Ecto neural progenitor cell (in vitro differentiated cells): Measurements from ENCODE around the gene SP4.
A peak's percentile ranks its signal among the peaks of the same experiment; 100 is the strongest.
"Not testable (repeated sequence)": the region's sequence is repeated elsewhere in the genome, so short reads cannot be mapped to it uniquely, and the experiment has no call there.

Experiments used
- DNase-seq: peaks from one replicate; pipeline ENCODE4 v3.0.0-alpha.2; 2018; ENCODE audit warnings: low spot score

Gene SP4

DNA sequence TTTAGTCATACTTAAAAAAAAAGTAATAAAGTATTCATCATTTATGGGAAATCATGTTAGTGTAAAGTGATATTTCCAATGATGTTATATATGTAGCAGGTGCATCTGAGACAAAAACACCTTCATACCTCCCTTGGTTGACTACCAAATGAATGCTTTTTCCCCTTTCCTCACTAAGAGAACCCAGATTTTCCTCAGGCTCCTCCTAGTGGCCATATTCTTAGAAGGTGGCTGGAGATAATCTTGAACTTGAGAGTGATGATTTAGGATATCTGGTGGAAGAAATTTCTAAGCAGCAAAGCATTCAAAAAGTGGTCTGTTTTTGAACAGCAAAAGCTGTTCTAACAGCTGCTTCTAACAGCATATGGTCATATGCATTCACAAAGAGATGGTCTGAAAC lies 98.1 kb downstream of the SP4 start:
- DNase-seq: no peak

DNA sequence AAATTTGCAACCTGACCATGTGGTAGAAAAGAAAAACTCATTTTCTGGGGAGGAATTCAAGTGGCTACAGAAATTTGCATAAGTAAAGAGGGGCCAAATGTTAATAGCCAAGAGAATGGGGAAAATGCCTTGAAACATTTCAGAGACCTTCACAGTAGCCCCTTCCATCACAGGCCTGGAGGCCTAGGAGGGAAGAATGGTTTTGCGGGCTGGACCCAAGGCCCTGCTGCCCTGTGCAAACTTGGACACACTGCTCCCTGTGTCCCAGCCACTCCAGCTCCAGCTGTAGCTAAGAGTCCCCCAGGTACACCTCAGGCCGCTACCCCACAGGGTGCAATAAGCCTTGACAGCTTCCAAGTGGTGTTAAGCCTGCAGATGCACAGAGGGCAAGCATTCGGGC lies 98.6 kb downstream of the SP4 start:
- no peak for DNase-seq

DNA sequence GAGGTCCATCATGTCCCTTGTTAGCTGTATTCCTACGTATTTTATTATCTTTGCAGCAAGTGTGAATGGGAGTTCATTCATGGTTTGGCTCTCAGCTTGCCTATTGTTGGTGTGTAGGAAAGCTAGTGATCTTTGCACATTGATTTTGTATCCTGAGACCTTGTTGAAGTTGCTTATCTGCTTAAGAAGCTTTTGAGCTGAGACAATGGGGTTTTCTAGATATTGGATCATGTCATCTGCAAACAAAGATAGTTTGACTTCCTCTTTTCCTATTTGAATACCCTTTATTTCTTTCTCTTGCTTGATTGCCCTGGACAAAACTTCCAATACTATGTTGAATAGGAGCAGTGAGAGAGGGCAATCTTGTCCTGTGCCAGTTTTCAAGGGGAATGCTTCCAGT lies 104.6 kb downstream of the SP4 start:
- not testable (repeated sequence) for DNase-seq

DNA sequence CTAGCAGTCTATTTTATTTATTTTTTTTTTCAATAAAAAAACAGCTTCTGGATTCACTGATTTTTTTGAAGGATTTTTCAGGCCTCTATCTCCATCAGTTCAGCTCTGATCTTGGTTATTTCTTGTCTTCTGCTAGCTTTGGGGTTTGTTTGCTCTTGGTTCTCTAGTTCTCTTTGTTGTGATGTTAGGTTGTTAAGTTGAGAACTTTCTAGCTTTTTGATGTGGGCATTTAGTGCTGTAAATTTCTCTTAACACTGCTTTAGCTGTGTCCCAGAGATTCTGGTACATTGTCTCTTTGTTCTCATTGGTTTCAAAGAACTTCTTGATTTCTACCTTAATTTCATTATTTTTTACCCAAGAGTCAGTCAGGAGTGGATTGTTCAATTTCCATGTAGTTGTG lies 105.8 kb downstream of the SP4 start:
- not testable (repeated sequence) for DNase-seq

DNA sequence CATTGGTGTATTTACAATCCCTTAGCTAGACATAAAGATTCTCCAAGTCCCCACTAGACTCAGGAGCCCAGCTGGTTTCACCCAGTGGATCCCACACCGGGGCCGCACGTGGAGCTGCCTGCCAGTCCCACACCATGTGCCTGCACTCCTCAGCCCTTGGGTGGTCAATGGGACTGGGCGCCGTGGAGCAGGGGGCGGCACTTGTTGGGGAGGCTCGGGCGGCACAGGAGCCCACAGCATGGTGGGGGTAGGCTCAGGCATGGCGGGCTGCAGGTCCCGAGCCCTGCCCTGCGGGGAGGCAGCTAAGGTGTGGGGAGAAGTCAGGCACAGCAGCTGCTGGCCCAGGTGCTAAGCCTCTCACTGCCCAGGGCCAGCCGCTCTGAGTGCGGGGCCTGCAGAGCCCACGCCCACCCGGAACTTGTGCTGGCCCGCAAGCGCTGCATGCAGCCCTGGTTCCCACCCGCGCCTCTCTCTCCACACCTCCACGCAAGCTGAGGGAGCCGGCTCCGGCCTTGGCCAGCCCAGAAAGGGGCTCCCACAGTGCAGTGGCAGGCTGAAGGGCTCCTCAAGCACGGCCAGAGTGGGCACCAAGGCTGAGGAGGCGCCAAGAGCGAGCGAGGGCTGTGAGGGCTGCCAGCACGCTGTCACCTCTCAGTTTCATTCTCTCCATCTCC lies 108.7 kb downstream of the SP4 start:
- DNase-seq: not testable (repeated sequence)

DNA sequence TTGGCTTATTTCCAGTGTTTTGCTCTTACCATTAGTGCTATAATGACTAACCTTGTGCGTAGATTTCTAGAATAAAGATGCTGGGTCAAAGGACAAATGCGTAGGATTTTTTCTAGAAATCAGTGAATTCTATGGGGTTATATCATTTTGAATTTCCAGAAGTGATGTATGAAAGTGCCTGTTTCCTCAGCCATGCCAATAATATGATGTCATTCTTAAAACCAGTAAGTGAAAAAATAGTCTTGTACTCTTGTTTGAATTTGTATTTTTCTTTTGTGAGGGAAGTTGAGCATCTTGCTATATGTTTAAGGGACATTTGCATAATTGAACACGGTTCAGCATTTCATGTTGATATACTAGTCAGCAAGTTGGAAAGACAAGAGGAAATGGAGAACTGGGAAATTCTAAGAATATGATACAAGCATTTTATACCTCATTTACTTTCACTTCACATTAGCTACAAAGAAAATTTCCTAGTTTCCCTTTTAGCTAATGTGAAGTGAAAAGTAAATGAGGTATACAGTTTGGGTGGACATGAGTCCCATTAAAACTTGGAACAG lies 111.1 kb downstream of the SP4 start:
- no peak for DNase-seq

DNA sequence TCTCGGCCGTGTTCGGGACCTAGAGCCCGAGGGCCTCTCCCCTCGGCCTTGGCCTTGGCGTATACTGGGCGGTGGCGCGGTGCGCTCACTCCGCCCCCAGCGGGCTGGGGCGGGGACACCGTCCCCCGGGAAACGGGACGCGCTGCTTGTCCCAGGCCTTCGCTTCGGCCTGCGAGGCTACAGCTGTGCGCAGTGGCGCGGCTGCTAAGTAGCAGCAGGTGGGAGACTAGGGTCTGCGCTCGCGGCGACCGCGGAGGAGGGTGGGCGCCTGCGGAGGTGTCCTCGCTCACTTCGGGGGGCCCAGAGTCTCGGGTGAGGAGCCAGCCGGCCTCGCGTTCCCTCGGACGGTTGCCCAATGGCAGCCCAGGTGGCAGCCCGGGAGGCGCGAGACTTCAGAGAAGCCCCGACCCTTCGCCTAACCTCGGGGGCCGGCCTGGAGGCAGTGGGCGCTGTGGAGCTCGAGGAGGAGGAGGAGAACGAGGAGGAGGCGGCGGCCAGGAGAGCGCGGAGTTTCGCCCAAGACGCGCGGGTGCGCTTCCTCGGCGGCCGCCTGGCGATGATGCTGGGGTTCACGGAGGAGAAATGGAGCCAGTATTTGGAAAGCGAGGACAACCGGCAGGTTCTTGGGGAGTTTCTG lies 115.1 kb downstream of the SP4 start, which contains the start of gene DNAH11:
Gene DNAH11, plus strand, starts transcription at position 149 of the 637 bp plus-strand sequence. Its CDS starts 207 bp downstream, at position 356.
- DNase-seq: peak; percentile 79

DNA sequence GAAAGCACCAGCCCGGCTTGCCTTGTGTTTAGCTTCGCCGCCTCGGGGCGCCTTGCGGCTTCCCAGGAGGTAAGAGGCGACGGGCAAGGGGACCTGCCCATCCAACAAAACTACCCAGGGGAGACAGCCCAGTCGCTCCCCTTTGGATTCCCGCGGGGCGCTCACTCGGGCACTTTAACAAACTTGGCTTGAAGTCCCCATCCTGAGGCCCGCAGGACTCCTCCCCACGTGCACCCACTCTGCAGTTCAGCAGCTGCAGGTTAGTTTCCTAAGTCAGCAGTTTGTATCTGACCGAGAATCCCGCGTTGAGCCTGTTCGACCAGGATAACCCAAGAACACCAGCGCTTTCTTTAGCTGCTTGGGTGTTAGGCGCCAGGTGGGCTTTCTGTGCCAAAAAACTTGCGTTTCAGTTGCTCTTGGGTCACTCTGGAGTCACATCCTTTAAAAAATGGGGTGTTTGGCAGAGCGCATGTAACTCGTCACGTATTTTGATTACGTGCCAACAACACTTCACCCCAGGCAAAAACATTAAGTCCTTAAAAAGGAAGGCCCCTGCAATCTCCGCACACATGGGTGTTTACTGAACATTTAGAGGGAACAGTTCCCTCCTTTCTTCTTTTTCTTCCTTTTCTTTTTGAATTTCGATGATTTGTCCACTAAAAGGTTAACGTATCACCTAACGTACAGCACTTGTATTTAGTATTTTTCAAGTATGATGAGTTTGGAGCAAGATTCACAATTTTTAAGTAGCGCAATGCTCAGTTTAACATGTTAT lies 115.8 kb downstream of the SP4 start:
- DNase-seq: no peak

DNA sequence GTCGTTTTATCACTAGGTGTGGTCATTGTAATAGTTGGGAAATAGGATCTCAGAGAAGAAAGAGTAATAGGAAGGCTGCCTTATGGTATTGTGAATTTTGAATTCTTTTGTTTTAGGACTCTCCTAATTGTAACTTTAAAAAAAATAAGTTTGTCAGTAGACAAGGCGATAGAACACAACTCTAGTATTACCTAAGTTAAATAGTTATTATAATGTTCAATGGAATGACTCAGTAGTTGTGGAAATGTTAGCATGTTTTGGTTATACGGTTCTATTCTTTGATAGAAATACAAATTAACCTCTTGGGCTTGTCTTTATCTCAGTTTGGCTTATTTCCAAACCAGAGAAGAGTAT lies 116.4 kb downstream of the SP4 start:
- no peak for DNase-seq

DNA sequence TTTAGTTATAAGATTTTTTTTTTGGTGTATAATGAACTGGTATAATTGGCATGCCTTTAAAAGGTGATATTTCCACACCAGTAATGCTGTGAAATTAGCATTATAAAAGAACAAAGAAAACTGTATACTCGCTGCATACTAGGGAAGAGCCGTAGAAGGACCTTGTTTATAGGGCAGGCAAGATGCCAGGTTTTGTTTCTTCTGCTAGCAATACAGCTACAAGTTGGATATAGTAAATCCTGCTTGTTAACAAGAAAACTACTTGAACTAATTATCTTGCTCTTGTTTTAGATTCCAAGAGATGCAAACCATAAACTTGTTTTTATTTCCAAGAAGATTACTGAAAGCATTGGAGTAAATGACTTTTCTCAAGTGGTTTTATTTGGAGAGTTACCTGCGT lies 116.8 kb downstream of the SP4 start:
- DNase-seq: no peak

DNA sequence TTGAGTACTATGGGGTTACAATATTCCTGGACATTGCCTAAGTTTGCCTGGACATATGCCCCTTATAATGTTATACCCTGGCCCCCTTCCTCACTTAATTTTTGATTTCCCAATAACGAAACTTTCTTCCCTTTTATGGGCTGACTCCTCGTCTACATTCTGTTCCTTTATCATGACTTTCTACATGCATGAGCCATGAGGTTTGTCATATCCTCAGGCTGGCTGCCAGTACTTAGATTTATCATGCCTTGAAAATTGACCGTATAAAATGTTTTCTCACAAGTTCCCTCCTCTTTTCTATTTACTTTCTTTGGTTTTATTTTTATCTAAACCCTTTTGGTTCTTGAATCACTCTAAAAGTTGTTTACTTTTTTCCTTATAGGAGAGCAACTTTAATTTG lies 119.6 kb downstream of the SP4 start:
- no peak for DNase-seq

DNA sequence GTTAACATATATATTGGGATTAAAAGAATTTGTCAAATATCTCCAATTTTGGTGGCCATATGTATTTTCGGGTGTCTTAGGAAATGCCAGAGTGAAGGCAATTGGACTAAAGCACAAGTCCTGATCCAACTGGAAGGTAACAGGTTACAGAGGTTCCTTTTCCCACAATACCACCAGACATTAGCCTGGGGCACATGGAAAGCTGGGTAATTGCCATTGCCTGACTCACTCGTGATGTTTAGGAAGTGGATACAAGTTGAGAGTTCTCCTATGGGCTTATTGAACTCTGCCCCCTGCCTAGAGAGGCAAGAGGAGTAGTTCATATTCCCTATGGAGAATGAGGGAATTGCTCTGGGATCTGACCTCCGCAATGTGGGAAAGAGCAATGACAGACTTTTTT lies 120.6 kb downstream of the SP4 start:
- DNase-seq: no peak

DNA sequence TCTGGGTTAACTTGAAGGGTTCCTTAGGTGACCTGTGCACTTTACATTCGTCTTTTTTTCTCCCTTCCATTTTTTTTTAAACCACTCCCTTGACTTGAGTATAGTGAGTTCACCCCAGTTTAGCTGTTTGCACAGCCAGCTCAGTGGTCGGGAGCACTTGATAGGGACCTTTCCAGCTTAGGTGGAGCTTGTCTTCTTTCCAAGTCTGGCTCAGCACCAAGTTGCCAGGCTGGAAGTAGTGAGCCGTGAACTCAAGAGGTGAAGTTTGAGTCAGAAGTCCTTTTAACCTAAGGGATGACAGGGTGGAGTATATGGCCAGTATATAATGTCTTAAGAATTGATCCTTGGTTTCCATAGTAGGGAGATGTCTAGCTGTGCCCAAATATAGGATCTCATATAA lies 122.2 kb downstream of the SP4 start:
- no peak for DNase-seq

DNA sequence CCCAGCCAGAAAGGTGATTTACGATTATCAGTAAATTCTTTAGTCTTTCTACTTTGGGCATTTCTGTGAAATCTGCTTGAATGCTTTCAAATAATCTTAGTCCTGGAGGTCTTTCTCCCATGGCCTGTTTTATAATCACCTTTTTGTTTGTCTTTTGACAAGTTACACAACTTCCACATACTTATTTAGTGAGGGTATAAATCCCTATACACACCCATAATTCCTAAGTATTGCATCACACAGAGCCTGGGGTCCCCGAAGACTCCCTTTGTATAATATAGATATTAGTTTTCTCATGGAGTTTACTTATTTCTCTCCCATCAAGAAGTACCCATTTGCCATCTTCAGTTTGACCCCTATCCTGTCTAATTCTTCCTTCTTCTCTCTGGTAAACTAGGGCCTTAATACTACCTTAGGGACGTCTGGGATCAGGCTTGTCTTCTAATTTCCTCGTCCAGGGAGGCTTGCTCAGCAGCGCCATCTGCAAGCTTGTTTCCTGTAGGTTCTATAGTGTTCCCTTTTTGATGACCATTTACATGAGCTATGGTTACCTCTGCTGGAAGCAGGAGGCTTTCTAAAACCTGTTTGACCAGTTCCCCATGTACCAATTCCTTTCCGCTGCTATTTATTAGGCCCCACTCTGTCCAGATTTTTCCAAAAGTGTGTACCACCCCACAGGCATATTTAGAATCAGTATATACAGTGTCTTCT lies 123.1 kb downstream of the SP4 start:
- no peak for DNase-seq

DNA sequence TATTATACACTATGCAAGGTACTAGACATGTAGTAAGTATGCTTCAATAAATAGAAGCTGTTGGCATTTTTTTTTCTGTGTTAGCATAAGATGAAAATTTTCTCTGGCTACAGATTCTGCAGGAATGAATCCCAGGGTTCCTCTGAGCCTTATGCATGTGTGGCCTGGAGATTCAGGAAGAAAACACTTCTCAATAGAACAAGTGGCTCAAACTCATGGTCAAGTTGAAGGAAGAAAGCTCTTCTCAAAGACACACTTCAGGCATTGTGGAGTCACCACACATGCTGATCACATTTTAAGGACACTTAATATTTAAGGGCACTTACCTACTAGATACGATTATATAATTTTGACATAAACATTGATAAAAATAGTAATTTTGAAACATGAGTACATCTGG lies 134.5 kb downstream of the SP4 start:
- no peak for DNase-seq
